ENCODE data around the gene AEN. TPM values are rescaled to one million over a fixed set of nuclear protein-coding genes. Genes with fewer than 3 reads are reported as not detected.

AEN gene
- total and polyA plus RNA-seq, 8 donors = 3.2 to 20.7 (median 5.0) TPM

DNA sequence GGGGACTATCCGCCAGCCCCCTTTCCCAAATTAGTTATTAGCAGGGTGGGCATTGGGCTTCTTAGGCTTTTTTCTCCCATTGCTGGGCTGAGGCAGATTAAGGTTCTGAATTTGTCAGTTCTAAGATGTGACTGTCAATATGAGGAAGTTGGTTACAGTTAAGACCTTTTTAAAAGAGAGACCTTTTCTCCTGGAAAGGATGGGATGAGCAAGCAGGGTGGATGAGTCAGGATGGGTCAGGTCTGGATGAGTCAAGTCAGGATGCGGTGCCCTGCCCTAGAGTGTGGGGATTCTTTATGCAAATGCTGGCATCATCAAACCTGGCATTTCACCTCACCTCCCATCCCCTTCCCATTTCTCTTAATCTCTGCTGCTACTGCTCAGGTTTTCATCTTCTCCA, 1.9 kb downstream of the AEN start:
- ATAC-seq = no peak
- intact Hi-C loops (cut with DNase I) = no loop called here
- peaks cover 0 to 22% of the 10 kb centered on the region in 2 donors for H3K36me3 ChIP-seq
- no peaks in the 10 kb centered on the region for H3K27me3 ChIP-seq
- peak overlapping the region in 1 of 2 donors; percentile 99 for H3K4me3 ChIP-seq
- H3K27ac ChIP-seq = peak overlapping the region; percentile 11 to 57
- no peaks in the 10 kb centered on the region for H3K9me3 ChIP-seq
- TF ChIP-seq, protein P1, sequence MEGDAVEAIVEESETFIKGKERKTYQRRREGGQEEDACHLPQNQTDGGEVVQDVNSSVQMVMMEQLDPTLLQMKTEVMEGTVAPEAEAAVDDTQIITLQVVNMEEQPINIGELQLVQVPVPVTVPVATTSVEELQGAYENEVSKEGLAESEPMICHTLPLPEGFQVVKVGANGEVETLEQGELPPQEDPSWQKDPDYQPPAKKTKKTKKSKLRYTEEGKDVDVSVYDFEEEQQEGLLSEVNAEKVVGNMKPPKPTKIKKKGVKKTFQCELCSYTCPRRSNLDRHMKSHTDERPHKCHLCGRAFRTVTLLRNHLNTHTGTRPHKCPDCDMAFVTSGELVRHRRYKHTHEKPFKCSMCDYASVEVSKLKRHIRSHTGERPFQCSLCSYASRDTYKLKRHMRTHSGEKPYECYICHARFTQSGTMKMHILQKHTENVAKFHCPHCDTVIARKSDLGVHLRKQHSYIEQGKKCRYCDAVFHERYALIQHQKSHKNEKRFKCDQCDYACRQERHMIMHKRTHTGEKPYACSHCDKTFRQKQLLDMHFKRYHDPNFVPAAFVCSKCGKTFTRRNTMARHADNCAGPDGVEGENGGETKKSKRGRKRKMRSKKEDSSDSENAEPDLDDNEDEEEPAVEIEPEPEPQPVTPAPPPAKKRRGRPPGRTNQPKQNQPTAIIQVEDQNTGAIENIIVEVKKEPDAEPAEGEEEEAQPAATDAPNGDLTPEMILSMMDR (IDR thresholded peaks at IDR 0.05) = no peak
- no peak for DNase-seq
- H3K4me1 ChIP-seq = peaks cover 19 to 64% of the 10 kb centered on the region in 2 donors

- Histone ChIP-seq H3K27me3 (no peaks in the 10 kb centered on the region), H3K4me1 (peaks cover 19 to 64% of the 10 kb centered on the region in 2 donors), H3K27ac (peak overlapping the region in 1 of 2 donors; percentile 31), H3K36me3 (peaks cover 0 to 28% of the 10 kb centered on the region in 2 donors), H3K4me3 (peak overlapping the region in 1 of 2 donors; percentile 99), H3K9me3 (no peaks in the 10 kb centered on the region)
- TF ChIP-seq, protein P1 (IDR thresholded peaks at IDR 0.05) = no peak
- intact Hi-C loops (cut with DNase I) = no loop called here
- ATAC-seq = no peak
- no peak for DNase-seq
Observed at GRCh38 chr15:88623632-88624031, 2.5 kb downstream of the AEN start.

GRCh38 chr15:88624156-88624970, 3.2 kb downstream of the AEN start:
- ATAC-seq = peak; percentile 38

GRCh38 chr15:88624971-88625490, 3.9 kb downstream of the AEN start:
- no peak for ATAC-seq
- TF ChIP-seq, protein P1 (IDR thresholded peaks at IDR 0.05) = no peak
- no peaks in the 10 kb centered on the region for H3K9me3 ChIP-seq
- peaks cover 0 to 42% of the 10 kb centered on the region in 2 donors for H3K36me3 ChIP-seq
- no peak overlapping the region for H3K4me3 ChIP-seq
- DNase-seq = no peak
- peaks cover 19 to 72% of the 10 kb centered on the region in 2 donors for H3K4me1 ChIP-seq
- intact Hi-C loops (cut with DNase I) = no loop called here
- H3K27ac ChIP-seq = peak overlapping the region in 1 of 2 donors; percentile 31
- no peaks in the 10 kb centered on the region for H3K27me3 ChIP-seq

More at GRCh38 chr15:88624156-88624970, 3.2 kb downstream of the AEN start:
- H3K4me3 ChIP-seq = no peak overlapping the region
- peak overlapping the region; percentile 28 to 31 for H3K27ac ChIP-seq
- H3K4me1 ChIP-seq = peaks cover 19 to 65% of the 10 kb centered on the region in 2 donors
- peak in 1 of 4 donors; percentile 72 for DNase-seq
- H3K27me3 ChIP-seq = no peaks in the 10 kb centered on the region
- peaks cover 0 to 36% of the 10 kb centered on the region in 2 donors for H3K36me3 ChIP-seq
- intact Hi-C loops (cut with DNase I) = no loop called here
- TF ChIP-seq, protein P1 (IDR thresholded peaks at IDR 0.05) = peak; percentile 42 to 47
- no peaks in the 10 kb centered on the region for H3K9me3 ChIP-seq
